Gastrocnemius medialis (tissue), 4 donors: ENCODE results near the gene POU3F1. TPM values are rescaled to one million over a fixed set of nuclear protein-coding genes. Genes with fewer than 3 reads are reported as not detected.

ENCODE experiments used
- ATAC-seq, 2 donors: fragments of 150-250 bp; one replicate each; pipeline ENCODE4 v1.9.1; 2016
- DNase-seq, 2 donors: peaks; one replicate each; pipeline ENCODE4 v3.0.0-alpha.2; 2019
- H3K27ac ChIP-seq, 4 donors: fragments of 200-600 bp; sonication (generic); 1 replicate in 1 of 4; 2 replicates in 3 of 4; pipeline ENCODE4 v1.5.1; 2016 to 2018; ENCODE audit warnings: mild to moderate bottlenecking in 2 of 4, moderate library complexity in 1 of 4
- H3K27me3 ChIP-seq, 3 donors: fragments of 200-600 bp; sonication (generic) in 2 of 3; 1 replicate in 1 of 3; 2 replicates in 2 of 3; pipeline versions ENCODE4 v1.5.1 to v1.6.0; 2016 to 2019; ENCODE audit warnings: mild to moderate bottlenecking in 1 of 3, moderate library complexity in 1 of 3
- H3K36me3 ChIP-seq, 2 donors: fragments of 200-600 bp; sonication (generic) in 1 of 2; one replicate each; pipeline ENCODE4 v1.5.1; 2017 to 2018
- H3K4me1 ChIP-seq, 2 donors: fragments of 200-600 bp; sonication (generic) in 1 of 2; one replicate each; pipeline ENCODE4 v1.5.1; 2016 to 2017; ENCODE audit warnings: mild to moderate bottlenecking in 2 of 2
- H3K4me3 ChIP-seq, 4 donors: fragments of 200-600 bp; sonication (generic) in 3 of 4; 1 replicate in 1 of 4; 2 replicates in 3 of 4; pipeline ENCODE4 v1.5.1; 2016 to 2019; ENCODE audit warnings: mild to moderate bottlenecking in 2 of 4
- H3K9me3 ChIP-seq, 3 donors: fragments of 200-600 bp; sonication (generic) in 2 of 3; 1 replicate in 1 of 3; 2 replicates in 2 of 3; pipeline ENCODE4 v1.5.1; 2016 to 2019
- POLR2A ChIP-seq, 2 donors: fragments of 450-650 bp; IDR thresholded peaks; one replicate each; pipeline ENCODE4 v1.6.1; 2017; ENCODE audit warnings: antibody characterized with exemption in 2 of 2, mild to moderate bottlenecking in 2 of 2, moderate library complexity in 2 of 2
- in situ Hi-C, 4 donors: fragments of 200-750 bp; cut with MboI; loops; one replicate each; pipeline versions ENCODE4 v1.15.0 to v1.8.0; 2017; ENCODE audit warnings: low sequenced_read_pairs in 4 of 4
- intact Hi-C: fragments of 100-400 bp; cut with DNase I; formaldehyde crosslinking; loops from one replicate; pipeline ENCODE4 v1.15.1; 2023; ENCODE audit warnings: low total_unique reads
- total RNA-seq, 4 donors: library from RNA; depleted of rRNA; stranded (reverse); fragments of >200 nt; gene quantifications; one replicate each; pipeline versions ENCODE4 v1.1.0 to v1.2.3, GENCODE V29; 2016
- TF ChIP-seq, protein P1 (sequence below), 5 experiments: fragments of 450-650 bp in 3 of 5; fragments of 200-600 bp in 2 of 5; sonication (generic) in 2 of 5; IDR thresholded peaks in 4 of 5; conservative IDR thresholded peaks in 1 of 5; 1 replicate in 4 of 5; 2 replicates in 1 of 5; pipeline ENCODE4 v1.5.1; 2016 to 2019; ENCODE audit warnings: antibody characterized with exemption in 5 of 5, mild to moderate bottlenecking in 3 of 5, moderate library complexity in 3 of 5

POU3F1 gene
- total RNA-seq, 4 donors from 2014 or later = 0.13 to 2.3 (median 0.69) TPM

DNA sequence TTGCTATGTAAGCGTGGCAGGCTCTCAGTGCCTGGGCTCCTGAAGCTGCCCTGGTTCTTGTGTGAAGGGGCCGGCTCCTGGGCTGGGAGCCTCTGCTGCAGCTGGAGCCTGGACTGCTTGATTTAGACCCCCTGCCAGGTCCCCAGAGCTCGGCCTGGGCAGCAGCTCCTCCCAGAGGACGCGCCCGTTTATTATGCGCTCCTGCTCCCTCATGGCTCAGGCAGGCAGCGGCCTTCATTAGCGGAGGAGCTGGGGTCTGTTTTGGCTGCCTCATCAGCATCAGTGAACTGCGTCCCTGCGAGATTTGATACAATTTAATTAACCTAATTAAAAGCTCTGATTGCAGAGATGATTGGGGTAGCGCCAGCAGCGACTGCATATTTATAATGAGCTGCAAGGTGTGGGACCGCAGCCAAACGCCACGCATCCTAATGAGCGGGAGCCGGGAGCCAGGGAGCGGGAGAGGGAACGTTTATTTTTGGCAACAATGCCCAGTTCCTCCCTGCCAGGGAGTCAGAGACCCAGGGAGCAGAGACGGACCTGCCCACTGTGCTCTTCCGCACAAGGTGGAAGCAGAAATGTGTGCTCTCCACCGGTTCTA, 17.4 kb downstream of the POU3F1 start:
- no peaks in the 10 kb centered on the region for H3K27me3 ChIP-seq
- H3K9me3 ChIP-seq = no peaks in the 10 kb centered on the region
- peaks cover 57 to 65% of the 10 kb centered on the region in 2 donors for H3K4me1 ChIP-seq
- ATAC-seq (peak in 1 of 2 donors; percentile 9), DNase-seq (peak in 1 of 2 donors; percentile 63)
- in situ Hi-C loops = no loop called here
- intact Hi-C loops = loop anchor here (5.0 to 10.0 kb wide), 2 partner anchors 82 to 334 kb away; partner anchors contain the start of genes CDCA8 and INPP5B
- peak overlapping the region; percentile 76 to 100 (median 84) for H3K27ac ChIP-seq
- H3K36me3 ChIP-seq = peaks cover 0 to 18% of the 10 kb centered on the region in 2 donors
- peak overlapping the region in 1 of 4 donors; percentile 7 for H3K4me3 ChIP-seq
- TF ChIP-seq, protein P1, sequence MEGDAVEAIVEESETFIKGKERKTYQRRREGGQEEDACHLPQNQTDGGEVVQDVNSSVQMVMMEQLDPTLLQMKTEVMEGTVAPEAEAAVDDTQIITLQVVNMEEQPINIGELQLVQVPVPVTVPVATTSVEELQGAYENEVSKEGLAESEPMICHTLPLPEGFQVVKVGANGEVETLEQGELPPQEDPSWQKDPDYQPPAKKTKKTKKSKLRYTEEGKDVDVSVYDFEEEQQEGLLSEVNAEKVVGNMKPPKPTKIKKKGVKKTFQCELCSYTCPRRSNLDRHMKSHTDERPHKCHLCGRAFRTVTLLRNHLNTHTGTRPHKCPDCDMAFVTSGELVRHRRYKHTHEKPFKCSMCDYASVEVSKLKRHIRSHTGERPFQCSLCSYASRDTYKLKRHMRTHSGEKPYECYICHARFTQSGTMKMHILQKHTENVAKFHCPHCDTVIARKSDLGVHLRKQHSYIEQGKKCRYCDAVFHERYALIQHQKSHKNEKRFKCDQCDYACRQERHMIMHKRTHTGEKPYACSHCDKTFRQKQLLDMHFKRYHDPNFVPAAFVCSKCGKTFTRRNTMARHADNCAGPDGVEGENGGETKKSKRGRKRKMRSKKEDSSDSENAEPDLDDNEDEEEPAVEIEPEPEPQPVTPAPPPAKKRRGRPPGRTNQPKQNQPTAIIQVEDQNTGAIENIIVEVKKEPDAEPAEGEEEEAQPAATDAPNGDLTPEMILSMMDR (IDR thresholded peaks at IDR 0.05 in 4 of 5, conservative IDR thresholded peaks at IDR 0.05 in 1 of 5) = peak in 1 of 5 experiments; percentile 45
- no peak for TF ChIP-seq POLR2A (IDR thresholded peaks at IDR 0.05)

DNA sequence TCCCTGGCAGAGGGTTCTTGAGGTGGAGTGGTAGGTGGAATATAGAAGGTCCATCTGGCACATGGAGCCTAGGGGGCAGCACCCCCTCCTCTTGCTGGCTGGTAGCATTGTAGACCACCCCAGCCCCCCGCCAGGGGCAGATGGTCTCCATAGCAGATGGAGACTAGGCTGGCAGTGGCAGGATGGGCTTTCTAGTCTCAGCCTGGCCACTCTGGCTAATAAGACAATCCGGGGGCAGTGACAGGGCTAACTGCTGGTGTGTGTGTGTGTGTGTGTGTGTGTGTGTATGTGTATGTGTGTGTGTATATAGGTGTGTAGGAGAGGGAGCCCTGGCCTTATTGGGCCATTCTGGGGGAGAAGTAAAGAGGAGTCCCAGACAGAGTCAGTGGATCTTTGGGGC, 17.9 kb downstream of the POU3F1 start:
- Histone ChIP-seq H3K27ac (peak overlapping the region; percentile 76 to 100 (median 84)), H3K4me3 (no peak overlapping the region), H3K36me3 (peaks cover 0 to 22% of the 10 kb centered on the region in 2 donors), H3K27me3 (no peaks in the 10 kb centered on the region), H3K9me3 (no peaks in the 10 kb centered on the region), H3K4me1 (peaks cover 61 to 69% of the 10 kb centered on the region in 2 donors)
- peak in 1 of 2 donors; percentile 0 for ATAC-seq
- DNase-seq = peak in 1 of 2 donors; percentile 36
- intact Hi-C loops (loop anchor here (5.0 to 10.0 kb wide), 2 partner anchors 81 to 334 kb away; partner anchors contain the start of genes CDCA8 and INPP5B), in situ Hi-C loops (no loop called here)
- TF ChIP-seq POLR2A (IDR thresholded peaks at IDR 0.05) = no peak
- TF ChIP-seq, protein P1 (IDR thresholded peaks at IDR 0.05 in 4 of 5, conservative IDR thresholded peaks at IDR 0.05 in 1 of 5) = no peak

DNA sequence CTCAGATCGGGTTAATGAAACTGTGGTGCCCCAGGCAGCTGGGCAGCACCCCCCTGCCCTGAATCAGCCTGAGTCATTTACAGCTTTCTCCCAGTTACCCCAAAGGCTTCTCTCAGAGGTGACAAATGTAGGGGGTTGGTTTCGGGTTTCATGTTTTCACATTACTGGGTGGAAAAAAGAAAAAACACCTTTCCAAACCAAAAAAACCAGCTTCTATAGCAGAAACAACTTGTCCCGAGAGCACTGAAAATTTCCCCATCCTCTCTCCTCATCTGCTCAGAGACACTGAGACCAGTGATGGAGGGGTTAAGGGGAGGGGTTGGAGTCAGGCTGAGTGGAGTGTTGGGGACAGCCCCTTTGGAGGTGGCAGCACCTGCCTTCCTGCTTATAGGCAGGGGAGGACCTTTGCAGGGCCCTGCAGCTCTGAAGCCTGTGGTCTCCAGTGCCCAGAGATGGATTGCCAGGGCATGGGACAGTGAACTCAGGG, 18.4 kb downstream of the POU3F1 start:
- TF ChIP-seq, protein P1 (IDR thresholded peaks at IDR 0.05 in 4 of 5, conservative IDR thresholded peaks at IDR 0.05 in 1 of 5) = no peak
- DNase-seq (peak in 1 of 2 donors; percentile 33), ATAC-seq (no peak)
- intact Hi-C loops (loop anchor here (5.0 to 10.0 kb wide), 2 partner anchors 81 to 333 kb away; partner anchors contain the start of genes CDCA8 and INPP5B), in situ Hi-C loops (no loop called here)
- no peaks in the 10 kb centered on the region for H3K9me3 ChIP-seq
- peaks cover 66 to 74% of the 10 kb centered on the region in 2 donors for H3K4me1 ChIP-seq
- H3K4me3 ChIP-seq = no peak overlapping the region
- H3K36me3 ChIP-seq = peaks cover 0 to 27% of the 10 kb centered on the region in 2 donors
- H3K27me3 ChIP-seq = no peaks in the 10 kb centered on the region
- H3K27ac ChIP-seq = peak overlapping the region; percentile 76 to 100 (median 84)

DNA sequence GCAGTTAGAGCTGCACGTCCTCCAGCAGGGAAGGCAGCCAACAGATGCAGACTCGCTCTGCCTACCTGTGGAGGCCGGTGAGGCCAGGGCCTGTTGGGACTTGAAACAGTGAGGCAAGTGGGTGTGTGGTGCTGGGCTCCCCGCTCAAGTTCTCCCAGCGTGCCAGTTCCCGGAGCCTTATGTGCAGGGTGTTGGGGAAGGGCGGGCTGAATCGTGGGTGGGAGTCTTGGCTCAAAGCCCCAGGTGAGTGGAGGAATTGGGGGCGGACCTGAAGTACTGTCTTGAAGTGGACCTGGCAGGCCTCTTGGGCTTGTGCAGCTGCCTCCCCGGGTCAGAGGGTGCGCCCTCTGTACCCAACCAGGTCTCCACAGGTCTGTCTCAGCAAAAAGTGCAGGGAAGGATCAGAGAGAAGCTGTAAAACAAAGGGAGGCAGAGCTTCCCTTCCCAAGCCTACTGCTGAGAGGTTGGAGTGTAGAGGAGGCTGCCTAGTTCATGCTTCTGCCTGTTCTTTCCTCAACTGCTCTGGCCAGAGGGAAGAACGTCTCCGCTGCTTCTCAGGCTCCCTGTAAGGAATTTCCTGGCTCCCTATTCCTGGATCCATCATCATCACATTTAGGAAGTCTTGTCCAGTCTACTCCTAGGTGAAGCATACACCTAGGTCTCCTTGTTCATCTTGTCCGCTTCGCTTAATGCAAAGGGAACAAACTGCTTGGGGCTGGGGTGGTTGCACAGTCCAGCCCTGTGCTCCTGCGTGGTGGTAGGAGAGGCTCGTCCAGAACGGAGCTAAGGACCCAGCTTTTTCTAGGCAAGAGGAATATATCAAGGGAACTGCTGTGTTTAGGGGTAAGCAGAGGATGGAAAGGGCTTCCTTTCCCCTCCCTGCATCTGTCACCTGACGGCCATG, 19.1 kb downstream of the POU3F1 start:
- H3K36me3 ChIP-seq = peaks cover 0 to 27% of the 10 kb centered on the region in 2 donors

More for the DNA sequence above, 19.1 kb downstream of the POU3F1 start:
- Histone ChIP-seq H3K4me1 (peaks cover 69 to 78% of the 10 kb centered on the region in 2 donors), H3K27ac (peak overlapping the region; percentile 76 to 100 (median 84)), H3K27me3 (no peaks in the 10 kb centered on the region), H3K4me3 (no peak overlapping the region), H3K9me3 (no peaks in the 10 kb centered on the region)
- no peak for ATAC-seq
- in situ Hi-C loops = no loop called here
- no peak for DNase-seq
- TF ChIP-seq, protein P1 (IDR thresholded peaks at IDR 0.05 in 4 of 5, conservative IDR thresholded peaks at IDR 0.05 in 1 of 5) = no peak
- intact Hi-C loops = loop anchor here (5.0 to 10.0 kb wide), 2 partner anchors 80 to 333 kb away; partner anchors contain the start of genes CDCA8 and INPP5B
